ENCODE data around the gene RRP12.

RRP12 gene

DNA sequence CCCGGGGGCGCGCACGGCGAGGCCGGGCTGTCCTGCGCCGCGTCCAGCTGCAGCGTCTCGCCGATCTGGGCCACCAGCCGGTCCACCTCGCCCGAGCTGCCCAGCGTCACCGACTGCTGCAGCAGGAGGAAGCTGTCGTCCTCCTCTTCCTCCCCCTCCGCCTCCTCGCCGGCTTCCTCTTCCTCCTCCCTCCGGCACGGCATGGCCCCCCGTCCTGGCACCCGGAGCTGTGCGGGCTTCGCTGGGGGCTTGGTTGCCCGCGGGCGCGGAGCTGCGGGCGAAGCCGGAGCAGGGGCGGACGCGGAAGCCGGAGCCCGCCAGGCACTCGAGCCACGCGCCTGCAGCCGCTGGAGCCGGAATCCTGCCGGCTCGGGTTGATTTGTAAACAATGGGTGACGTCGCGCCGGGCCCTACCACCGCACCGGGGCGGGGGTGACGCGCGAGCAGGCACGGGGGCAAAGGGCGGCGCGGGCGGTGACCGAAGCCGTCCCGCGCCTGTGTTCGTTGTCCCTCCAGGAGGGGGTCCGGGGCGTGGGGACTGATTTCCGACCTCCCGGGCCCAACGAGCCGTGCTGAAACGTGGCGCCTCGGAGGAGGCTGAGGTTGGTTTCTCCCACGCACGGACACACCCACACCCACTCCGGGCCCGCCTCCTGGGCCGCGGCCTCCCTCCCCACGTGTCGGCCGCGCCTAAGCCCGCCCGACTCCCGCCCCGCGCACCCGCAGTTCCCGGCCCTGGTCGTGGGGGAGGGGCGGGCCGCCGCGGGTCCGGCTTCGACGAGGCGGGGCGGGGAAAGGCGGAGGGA is 66.6 kb downstream of the RRP12 start, which contains the start of gene FRAT2:
Gene FRAT2, minus strand, starts transcription at position 360 of the 806 bp plus-strand sequence. Its CDS starts 157 bp downstream, at position 203.
- DNase-seq: peak; percentile 84

DNA sequence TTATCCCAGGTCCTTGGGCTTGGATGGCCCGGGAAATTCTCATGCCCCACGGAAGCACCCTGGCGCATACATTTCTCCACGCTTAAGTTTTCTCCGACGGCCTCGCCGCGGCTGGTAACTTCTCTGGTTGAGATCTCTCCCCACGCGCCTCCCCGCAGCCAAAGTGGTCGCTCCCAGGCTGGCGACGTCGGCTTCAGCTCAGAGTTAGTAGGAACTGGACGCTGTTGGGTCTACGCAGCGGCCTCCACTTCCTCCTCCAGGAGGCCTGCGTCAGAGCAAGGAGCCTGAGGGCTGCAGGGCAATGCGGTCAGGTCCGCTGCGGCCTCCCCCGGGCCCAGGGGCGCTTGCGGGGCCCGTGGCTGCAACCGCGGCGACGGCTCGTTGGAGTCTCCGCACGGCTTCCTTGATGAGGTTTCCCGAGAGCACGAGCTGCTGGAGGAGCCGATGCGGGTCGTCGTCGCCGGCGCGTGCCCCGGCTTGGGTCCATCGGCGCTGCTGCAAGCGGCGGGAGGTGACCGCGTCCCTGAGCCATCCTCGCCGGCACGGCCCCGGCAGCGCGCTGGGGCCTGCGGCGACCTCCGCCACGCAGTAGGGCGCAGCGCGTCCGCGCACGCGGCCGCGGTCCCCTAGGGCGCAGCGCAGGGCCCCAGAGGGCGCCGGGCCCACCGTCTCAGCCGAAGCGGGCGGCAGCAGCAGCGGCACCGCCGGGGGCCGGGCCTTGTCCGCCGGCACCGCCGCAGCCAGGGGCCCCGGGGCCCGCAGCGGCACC is 67.4 kb downstream of the RRP12 start:
- DNase-seq: peak; percentile 43

DNA sequence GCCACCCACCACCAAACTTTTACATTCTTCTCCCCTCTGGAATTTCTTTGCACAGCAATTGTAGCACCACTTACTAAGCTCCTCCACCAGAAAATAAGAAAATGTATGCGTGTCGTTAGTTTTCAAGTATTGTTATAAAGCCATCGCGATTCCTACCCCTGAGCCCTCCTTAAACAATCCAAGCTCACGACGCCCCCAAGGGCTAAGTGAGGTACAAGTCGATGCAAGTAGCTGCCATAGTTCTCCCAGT is 67.9 kb downstream of the RRP12 start:
- no peak for DNase-seq

DNA sequence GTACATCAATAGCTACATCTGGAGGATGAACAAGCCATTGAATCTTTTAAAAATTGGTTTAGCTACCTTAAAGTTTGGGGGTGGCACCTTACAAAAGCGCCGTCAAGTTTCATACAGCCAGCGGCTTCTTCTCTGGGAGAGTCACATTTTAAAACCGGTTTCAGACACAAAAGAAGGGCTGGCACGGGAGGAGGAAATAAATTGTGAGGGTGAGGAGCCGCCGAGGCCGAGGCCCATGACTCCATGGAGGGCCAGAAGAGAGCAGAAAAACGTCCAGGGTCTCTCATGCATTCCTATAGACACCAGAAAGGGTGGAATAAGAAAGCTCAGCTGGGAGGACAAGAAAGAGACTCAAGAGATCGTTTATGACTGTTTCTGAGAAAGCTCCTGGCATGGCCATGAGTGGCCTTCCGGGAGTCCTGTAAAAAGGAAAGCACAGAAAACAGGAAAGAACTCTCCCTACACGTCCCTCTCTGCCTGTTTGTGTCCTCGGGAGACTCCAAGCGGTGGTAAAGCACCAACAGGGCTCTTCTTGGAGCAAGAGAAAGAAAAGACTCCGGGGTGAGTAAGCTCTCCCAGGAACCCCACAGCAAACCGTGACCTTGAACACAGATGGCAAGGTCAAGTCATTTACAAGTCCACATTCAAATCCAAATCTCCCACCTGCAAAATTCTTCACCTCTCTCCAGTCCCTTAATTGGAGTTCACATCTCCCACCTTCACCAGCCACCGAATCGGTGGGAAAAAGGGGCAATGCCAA is 68.4 kb downstream of the RRP12 start:
- DNase-seq: no peak

DNA sequence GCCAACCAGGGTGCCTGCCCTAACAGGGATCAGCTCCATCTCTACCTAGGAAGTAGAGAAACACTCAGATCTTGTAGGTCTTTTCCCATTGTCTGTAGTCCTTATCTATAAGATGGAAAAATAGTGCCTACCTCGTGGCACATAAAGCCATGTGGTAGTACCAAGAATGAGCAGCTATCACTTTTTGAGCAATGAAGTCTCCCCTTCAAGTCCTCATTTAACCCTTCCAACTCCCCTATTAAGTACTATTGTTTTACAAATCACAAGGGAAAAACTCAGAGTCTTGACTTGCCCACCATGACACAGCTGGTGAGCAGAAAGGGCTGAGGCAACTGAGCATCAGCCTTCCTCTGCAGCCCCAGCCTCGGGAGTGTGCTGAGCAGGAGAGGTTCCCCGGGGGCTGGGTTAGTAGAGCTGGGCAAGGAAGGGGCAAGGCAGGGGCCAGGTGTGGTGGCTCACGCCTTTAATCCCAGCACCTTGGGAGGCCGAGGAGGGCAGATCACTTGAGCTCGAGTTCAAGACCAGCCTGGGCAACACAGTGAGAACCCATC is 69.9 kb downstream of the RRP12 start:
- no peak for DNase-seq

DNA sequence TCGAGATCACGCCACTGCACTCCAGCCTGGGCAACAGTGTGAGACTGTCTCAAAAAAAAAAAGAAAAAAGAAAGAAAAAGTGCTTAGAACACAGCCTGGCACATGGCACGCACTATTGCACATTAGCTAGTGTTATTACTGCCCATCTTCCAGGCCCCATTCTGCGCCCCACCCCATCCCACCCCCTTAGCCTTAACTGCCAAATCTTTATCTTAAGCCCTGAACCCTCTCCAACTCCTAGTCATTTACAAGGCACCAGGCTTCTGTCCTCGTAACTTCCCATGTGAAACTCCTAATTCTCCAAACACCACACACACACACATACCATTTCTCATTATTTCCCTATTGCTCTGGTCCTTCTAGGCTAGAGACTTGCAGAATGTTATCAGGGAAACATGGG is 71.4 kb downstream of the RRP12 start:
- no peak for DNase-seq

DNA sequence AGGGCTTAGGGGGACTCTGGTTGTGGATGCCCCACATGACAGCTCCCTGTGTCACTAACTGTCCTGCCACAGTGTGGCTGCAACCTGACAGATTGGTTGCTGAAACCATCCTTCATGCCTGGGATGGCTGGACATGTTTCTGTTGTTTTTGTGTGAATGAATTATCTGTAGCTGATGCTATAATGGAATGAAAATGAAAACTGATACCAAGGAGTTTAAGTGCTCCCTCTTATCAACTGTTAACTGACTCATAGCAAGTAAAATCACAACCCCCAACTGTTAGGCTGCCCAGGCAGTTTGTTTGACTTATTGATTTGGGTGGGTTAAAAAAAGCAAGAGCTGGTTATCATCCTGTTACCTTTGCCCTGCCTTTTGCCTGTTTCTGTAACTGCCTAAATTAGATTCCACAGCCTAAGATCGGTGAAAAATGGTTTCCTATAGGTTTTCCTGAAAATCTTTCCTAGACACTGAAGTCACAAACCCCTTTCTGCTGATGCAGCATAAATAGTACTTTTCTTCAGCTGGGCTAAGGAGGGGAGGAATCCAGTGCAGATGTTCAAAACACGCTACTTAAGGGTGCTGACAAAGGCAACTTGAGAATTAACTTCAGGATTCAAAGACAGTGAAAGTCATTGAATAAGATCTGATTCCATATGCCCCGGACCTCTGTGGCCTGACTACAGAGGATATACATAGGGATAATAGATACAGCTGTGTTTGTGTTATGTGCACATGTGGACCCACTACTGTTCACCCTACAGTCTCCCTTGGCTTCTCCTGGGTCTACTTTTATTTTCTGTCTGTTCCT is 72.3 kb downstream of the RRP12 start:
- no peak for DNase-seq

DNA sequence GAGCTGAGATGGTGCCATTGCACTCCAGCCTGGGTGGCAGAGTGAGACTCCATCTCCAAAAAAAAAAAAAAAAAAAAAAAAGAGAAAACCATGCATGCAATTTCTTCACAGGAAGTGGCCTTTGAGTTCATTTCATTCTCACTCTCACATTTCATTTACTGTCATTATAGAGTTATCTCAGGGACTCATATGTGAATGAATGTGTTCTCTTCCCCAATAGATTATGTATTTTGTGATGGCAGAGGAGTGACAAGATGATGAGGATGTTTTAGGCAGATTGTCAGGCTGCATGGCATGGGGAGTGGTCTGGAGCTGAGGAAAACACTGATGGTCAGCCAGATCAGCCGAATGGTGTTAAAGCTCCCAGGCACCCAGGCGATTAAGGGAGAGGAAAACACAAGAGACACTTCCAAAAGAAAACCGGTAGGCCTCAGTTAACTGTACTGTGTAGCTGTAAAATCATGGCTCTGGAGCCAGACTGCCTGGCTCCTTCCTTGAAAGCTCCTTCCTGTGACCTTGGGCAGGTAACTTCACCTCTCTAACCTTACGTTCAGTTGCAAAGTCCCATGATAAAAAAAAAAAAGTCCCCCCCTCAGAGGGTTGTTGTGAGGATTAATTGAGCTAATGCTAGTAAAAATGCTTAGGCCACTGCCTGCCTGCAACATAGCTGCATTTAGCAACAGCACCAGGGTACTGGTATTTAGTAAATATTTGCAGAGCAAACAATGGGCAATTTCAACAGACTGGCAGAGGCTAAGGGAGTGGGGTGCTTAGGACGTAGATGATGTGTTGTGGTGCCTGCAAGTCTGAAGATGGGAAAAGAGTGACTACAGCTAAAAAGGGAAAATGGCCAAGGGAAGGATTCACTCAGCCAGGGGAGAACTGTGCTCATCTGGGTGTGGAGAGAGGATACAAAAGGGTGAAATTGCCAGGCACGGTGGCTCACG is 73.5 kb downstream of the RRP12 start:
- DNase-seq: no peak

DNA sequence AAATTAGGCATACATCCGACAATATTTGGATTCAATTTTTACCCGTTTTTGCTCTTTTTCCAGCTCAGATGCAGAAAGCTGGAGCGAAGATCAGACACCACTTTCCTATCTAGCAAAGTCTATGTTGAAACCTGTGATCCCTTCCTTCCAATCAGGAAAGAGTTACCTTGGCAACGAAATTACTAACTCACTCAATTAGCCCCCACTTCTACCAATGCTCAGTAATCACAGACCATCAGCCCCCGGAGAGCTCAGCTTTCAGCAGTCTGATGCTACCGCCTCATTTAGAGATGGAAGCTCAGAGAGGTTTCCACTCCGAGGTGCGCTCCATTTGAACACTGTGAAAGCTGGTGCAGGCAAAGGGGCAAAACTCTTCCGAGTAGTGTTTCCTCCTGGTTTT is 75.4 kb downstream of the RRP12 start:
- DNase-seq: no peak

DNA sequence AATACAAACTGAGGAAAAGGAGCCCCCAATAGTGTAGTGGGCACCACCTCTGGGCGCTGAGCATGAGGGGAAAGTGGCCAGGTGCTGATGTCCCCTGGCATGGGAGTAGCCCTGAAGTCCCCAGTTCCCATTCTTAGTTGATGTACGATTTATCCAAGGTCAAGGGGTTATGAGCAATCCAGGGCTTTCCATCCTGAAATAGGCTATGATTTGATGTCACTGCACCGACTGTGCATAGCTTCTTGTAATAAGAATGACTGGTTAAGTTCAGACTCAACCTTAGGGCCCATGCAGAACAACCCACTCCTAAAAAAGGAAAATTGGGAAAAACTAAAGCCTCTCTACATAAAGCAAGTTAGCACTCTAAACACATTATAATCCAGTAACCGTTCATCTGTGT is 77.6 kb downstream of the RRP12 start:
- DNase-seq: no peak

DNA sequence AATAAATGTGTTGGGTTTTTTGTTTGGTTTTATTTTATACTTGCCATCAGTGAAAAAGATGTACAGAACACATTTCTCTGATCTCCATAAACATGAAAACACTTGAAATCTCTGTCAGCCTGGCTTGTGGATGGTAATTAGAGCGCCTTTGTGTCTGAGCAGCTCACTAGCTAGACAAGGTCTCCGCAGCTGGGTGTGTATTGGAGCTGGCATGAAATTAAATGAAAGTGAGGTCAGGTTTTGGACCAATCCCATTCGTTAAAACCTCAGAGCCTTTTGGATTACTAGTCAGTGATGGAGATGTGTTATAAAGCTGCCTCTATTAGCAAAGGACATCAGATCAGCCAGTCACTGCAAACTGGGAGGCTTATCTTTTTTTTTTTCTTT is 79.3 kb downstream of the RRP12 start:
- DNase-seq: no peak

DNA sequence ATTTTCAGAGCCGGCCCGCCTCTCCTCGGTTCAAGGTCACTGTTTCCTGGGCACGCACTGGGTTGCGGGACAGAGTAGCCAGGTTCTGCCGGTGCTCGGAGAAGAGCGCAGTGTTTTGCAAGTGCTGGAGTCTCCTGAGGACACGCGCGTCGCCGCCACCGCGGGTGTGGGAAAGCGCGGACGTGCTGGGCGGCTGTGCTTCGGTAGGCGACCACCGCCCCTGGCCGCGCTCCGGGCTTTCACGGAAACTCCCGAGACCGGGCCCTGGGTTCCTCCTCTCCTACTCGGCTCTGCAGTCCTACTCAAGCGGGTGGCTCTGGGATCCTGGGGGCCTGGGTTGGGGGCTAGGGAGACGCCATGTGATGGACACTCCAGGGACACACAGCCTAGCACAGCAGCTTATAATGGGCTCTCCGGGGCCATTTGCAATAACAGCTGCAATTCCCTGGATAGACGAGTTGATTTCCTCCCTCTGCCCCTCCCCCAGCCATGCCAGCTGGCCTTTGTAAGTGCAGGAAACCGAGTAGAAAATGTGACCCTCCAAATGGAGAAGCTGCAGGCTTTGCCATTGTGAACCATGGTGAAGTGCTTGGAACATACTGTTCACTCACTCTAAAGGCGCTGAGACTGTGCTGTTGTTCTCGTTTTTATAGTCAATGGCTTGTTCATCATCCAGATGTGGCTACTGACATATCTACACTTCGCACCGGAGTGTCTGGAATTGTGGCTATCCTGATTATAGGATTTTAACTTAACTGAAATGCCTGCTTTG is 79.9 kb downstream of the RRP12 start:
- peak; percentile 13 for DNase-seq

DNA sequence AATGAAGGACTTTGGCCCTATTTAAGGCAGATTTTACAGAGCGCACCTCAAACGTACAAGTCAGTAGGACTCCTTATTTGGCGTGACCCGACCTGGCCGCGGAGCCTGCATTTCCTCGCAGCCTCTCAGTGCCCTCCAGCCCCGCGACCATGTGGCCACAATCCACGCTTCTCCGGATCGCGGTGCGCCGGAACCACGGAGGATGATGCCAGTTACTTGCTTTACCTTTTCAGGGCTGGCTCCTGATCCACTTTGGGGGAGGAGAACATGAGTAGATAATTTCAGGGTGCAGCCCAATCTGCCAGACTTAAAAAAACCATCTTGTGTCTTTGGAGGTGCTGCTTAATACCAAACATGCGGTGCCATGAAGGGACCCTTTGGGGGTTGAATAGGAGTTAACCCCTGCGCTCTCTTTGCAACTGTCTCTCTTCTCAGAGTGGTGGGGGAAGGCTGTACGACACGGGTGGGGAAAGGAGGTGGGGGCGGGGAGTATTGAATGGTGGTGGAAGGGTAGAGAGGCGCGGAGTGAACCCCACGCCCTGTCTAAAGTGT is 80.6 kb downstream of the RRP12 start:
- peak; percentile 23 for DNase-seq

DNA sequence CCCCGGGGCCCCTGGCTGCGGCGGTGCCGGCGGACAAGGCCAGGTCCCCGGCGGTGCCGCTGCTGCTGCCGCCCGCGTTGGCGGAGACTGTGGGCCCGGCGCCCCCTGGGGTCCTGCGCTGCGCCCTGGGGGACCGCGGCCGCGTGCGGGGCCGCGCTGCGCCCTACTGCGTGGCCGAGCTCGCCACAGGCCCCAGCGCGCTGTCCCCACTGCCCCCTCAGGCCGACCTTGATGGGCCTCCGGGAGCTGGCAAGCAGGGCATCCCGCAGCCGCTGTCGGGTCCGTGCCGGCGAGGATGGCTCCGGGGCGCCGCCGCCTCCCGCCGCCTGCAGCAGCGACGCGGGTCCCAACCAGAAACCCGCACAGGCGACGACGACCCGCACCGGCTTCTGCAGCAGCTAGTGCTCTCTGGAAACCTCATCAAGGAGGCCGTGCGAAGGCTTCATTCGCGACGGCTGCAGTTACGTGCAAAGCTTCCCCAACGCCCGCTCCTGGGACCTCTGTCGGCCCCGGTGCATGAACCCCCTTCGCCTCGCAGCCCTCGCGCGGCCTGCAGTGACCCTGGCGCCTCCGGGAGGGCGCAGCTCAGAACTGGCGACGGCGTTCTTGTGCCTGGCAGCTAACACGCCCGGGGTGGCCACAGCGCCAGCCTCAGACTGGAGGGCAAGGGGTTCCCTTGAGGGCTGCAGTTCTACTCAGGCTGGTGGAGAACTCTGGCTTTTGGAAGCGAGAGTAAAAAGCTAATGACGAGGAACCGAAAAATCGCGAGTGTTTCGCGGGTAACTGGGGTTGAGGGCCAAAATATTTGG is 81.3 kb downstream of the RRP12 start:
- peak; percentile 53 for DNase-seq

DNA sequence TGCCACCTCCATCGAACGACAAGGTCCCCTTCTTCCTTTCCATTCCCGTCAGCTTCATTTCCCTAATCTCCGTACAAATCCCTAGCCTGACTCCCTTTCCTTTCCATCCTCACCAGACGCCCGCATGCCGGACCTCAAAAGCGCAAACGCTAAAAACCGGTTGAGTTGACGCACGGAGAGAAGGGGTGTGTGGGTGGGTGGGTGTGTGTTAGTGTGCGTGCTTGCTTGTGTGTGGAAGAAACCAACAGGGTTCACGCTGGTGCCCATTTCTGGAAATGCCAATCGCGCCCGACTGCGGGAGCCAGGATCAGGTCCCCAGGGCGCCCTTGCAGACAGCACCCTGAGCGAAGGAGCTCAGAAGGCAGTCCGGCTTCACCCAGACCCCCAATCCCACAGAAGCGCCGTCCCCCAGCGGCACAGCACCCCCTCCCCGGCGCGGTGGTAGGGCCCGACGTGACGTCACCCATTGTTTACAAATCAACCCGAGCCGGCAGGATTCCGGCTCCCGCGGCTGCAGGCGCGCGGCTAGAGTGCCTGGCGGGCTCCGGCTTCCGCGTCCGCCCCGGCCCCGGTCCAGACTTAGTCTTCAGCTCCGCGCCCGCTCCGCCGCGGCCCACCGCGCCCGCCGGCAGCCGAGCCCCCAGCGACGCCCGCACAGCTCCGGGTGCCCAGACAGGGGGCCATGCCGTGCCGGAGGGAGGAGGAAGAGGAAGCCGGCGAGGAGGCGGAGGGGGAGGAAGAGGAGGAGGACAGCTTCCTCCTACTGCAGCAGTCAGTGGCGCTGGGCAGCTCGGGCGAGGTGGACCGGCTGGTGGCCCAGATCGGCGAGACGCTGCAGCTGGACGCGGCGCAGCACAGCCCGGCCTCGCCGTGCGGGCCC is 82.1 kb downstream of the RRP12 start, which contains the start of gene FRAT1:
Gene FRAT1, plus strand, starts transcription at position 500 of the 880 bp plus-strand sequence. Its CDS starts 183 bp downstream, at position 683.
- DNase-seq: peak; percentile 83

DNA sequence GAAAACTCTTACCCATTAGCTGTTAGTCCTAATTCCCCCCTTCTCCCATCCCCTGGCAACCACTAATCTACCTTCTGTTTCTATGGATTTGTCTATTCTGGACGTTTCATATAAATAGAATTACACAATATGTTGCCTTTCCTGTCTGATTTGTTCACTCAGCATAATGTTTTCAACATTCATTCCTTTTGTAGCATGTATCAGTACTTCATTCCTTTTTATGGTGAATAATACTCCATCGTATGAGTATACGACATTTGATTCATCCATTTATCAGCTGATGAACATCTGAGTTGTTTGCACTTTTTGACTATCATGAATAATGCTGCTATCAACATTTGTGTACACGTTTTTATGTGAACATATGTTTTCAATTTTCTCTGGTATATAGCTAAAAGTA is 86.5 kb downstream of the RRP12 start:
- no peak for DNase-seq

DNA sequence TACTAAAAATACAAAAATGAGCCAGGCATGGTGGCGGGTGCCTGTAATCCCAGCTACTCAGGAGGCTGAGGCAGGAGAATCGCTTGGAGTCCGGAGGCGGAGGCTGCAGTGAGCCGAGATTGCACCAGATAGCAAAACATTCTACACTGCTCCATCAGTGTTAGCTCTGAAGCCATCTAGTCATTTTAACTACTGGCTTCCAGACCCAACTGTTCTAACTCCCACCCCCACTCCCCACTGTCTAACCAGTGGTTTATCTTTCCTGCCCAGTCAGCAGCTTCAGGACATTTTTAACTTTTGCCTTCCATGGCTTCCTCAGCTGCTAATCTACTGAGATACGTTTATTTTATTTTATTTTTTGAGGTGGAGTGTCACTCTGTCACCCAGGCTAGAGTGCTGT is 88.2 kb downstream of the RRP12 start:
- no peak for DNase-seq

DNA sequence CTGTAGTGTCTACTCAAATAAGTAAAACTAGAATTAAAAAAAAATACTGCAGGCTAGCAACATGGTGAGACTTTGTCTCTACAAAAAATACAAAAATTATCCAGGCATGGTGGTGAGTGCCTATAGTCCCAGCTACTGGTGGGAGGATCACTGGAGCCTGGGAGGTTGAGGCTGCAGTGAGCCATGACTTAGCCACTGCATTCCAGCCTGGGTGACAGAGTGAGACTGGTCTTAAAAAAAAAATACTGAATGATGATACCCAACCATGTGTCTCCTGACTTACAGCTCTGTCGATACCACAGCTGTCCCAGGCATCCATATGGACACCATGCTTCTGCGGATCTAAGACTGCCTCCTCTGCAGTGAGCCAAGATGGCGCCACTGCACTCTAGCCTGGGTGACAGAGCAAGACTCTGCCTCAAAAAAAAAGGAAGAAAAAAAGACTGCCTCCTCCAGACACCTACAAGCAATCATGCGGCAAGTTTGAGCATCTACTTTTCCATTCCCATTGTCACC is 90.0 kb downstream of the RRP12 start:
- DNase-seq: no peak

Data from activated gamma-delta T cell (primary cell).